H1 (cell line): ENCODE measurements around the gene GIPC2. TPM values are rescaled to one million over a fixed set of nuclear protein-coding genes. Genes with fewer than 3 reads are reported as not detected.

ENCODE experiments used
- CTCF ChIA-PET: fragments of 300-600 bp; sonication (Branson Sonifier 250); formaldehyde crosslinking; loops from one replicate; lab custom pipeline; 2021; ENCODE audit not compliant: partially characterized antibody; lab: Charles Lee
- POLR2A ChIA-PET: fragments of 300-600 bp; sonication (Branson Sonifier 250); formaldehyde crosslinking; loops from one replicate; lab custom pipeline; 2021; ENCODE audit warnings: inconsistent platforms; ENCODE audit not compliant: partially characterized antibody; lab: Charles Lee
- DNase-seq, 2 experiments: peaks; one replicate each; pipeline versions ENCODE4 v3.0.0 to v3.0.0-alpha.2; 2010 to 2022; ENCODE audit warnings: low spot score in 2 of 2, low read depth in 1 of 2, mixed read lengths in 1 of 2
- FAIRE-seq: peaks from 2 replicates; lab custom pipeline; 2011; peaks lifted over from hg19 to GRCh38; lab: Jason Lieb, UNC
- H2AFZ ChIP-seq: 2 replicates; pipeline ENCODE4 v1.8.1; 2012; ENCODE audit warnings: low read length, inconsistent platforms
- H2AK5ac ChIP-seq: 2 replicates; pipeline ENCODE4 v1.6.1; 2013; ENCODE audit warnings: low read depth, low read length
- H2BK120ac ChIP-seq: replicated peaks from 2 replicates; pipeline ENCODE3; 2013; ENCODE audit warnings: low read depth, low read length, inconsistent platforms
- H2BK12ac ChIP-seq: 2 replicates; pipeline ENCODE4 v1.6.1; 2013; ENCODE audit warnings: low read depth, low read length
- H2BK15ac ChIP-seq: 2 replicates; pipeline ENCODE4 v1.6.1; 2013; ENCODE audit warnings: low read length
- H2BK20ac ChIP-seq: 2 replicates; pipeline ENCODE4 v1.6.1; 2013; ENCODE audit warnings: low read length
- H2BK5ac ChIP-seq: 2 replicates; pipeline ENCODE4 v1.6.1; 2013; ENCODE audit warnings: low read depth, low read length
- H3K14ac ChIP-seq: 2 replicates; pipeline ENCODE4 v1.6.1; 2013; ENCODE audit warnings: inconsistent platforms; ENCODE audit not compliant: insufficient read length
- H3K18ac ChIP-seq: 2 replicates; pipeline ENCODE4 v1.6.1; 2013; ENCODE audit warnings: low read length; ENCODE audit errors: extremely low read depth
- H3K23ac ChIP-seq: 2 replicates; pipeline ENCODE4 v1.6.1; 2013; ENCODE audit warnings: inconsistent platforms; ENCODE audit not compliant: insufficient read length
- H3K23me2 ChIP-seq: 2 replicates; pipeline ENCODE4 v1.6.1; 2013; ENCODE audit warnings: low read depth, low read length
- H3K27ac ChIP-seq: 2 replicates; pipeline ENCODE4 v1.6.1; 2011; ENCODE audit warnings: low read depth, low read length, inconsistent platforms
- H3K27me3 ChIP-seq, 4 experiments: replicated peaks in 1 of 4; 1 replicate in 1 of 4; 2 replicates in 3 of 4; pipeline versions ENCODE4 v1.6.1 to v1.8.1; 2011 to 2013; ENCODE audit warnings: low read length in 3 of 4, mild to moderate bottlenecking in 3 of 4, inconsistent platforms in 2 of 4, mixed read lengths in 2 of 4, moderate library complexity in 1 of 4; ENCODE audit not compliant: control insufficient read depth in 3 of 4, insufficient read depth in 3 of 4; ENCODE audit errors: extremely low read depth in 1 of 4
- H3K36me3 ChIP-seq, 4 experiments: 2 replicates each; pipeline versions ENCODE4 v1.6.1 to v1.8.1; 2011 to 2013; ENCODE audit warnings: mild to moderate bottlenecking in 4 of 4, low read length in 3 of 4, moderate library complexity in 2 of 4, control low read depth in 1 of 4, inconsistent platforms in 1 of 4; ENCODE audit not compliant: insufficient read depth in 4 of 4, control insufficient read depth in 2 of 4
- H3K4ac ChIP-seq: replicated peaks from 2 replicates; pipeline ENCODE3; 2013; ENCODE audit warnings: low read length, low read depth, mixed read lengths, inconsistent platforms; ENCODE audit not compliant: insufficient read length
- H3K4me1 ChIP-seq, 4 experiments: replicated peaks in 1 of 4; 1 replicate in 1 of 4; 2 replicates in 3 of 4; pipeline versions ENCODE4 v1.6.1 to v1.8.1; 2011 to 2013; ENCODE audit warnings: low read length in 3 of 4, inconsistent platforms in 2 of 4, mixed read lengths in 1 of 4; ENCODE audit not compliant: insufficient read depth in 4 of 4, control insufficient read depth in 3 of 4
- H3K4me2 ChIP-seq, 2 experiments: 2 replicates each; pipeline versions ENCODE4 v1.6.1 to v1.8.1; 2011 to 2013; ENCODE audit warnings: low read depth in 2 of 2, low read length in 2 of 2, control low read depth in 1 of 2, inconsistent platforms in 1 of 2, mild to moderate bottlenecking in 1 of 2; ENCODE audit not compliant: insufficient read depth in 1 of 2
- H3K4me3 ChIP-seq, 4 experiments: fragments of 200-600, 300-600 bp in 1 of 4; sonication (generic), shearing (Covaris generic), sonication (Bioruptor Twin) in 1 of 4; 2 replicates each; pipeline versions ENCODE4 v1.5.1 to v1.8.1; 2011 to 2016; ENCODE audit warnings: low read length in 4 of 4, low read depth in 3 of 4, control low read depth in 2 of 4, inconsistent platforms in 2 of 4, mild to moderate bottlenecking in 2 of 4, mixed read lengths in 1 of 4, moderate library complexity in 1 of 4; ENCODE audit not compliant: insufficient read depth in 2 of 4; ENCODE audit errors: extremely low read depth in 1 of 4
- H3K56ac ChIP-seq: replicated peaks from 2 replicates; pipeline ENCODE3; 2013; ENCODE audit warnings: low read depth, mild to moderate bottlenecking, mixed read lengths, low read length, inconsistent platforms; ENCODE audit not compliant: insufficient read length
- H3K79me1 ChIP-seq: 2 replicates; pipeline ENCODE4 v1.6.1; 2013; ENCODE audit warnings: low read depth, low read length, control low read depth
- H3K79me2 ChIP-seq, 2 experiments: 2 replicates each; pipeline versions ENCODE4 v1.6.1 to v1.8.1; 2012 to 2013; ENCODE audit warnings: low read length in 2 of 2, mild to moderate bottlenecking in 2 of 2, inconsistent platforms in 1 of 2; ENCODE audit not compliant: insufficient read depth in 2 of 2, control insufficient read depth in 1 of 2
- H3K9ac ChIP-seq, 4 experiments: replicated peaks in 1 of 4; 1 replicate in 1 of 4; 2 replicates in 3 of 4; pipeline versions ENCODE4 v1.6.1 to v1.8.1; 2011 to 2013; ENCODE audit warnings: low read depth in 3 of 4, low read length in 3 of 4, control low read depth in 2 of 4, mild to moderate bottlenecking in 2 of 4, moderate library complexity in 2 of 4, inconsistent platforms in 1 of 4; ENCODE audit errors: extremely low read depth in 1 of 4
- H3K9me3 ChIP-seq, 2 experiments: 2 replicates each; pipeline versions ENCODE4 v1.6.1 to v1.8.1; 2012 to 2013; ENCODE audit warnings: mild to moderate bottlenecking in 2 of 2, moderate library complexity in 2 of 2, control low read depth in 1 of 2, inconsistent platforms in 1 of 2, low read depth in 1 of 2, low read length in 1 of 2, mixed read lengths in 1 of 2; ENCODE audit not compliant: insufficient read depth in 2 of 2
- H4K20me1 ChIP-seq, 2 experiments: replicated peaks in 1 of 2; 2 replicates each; pipeline versions ENCODE3 to v1.8.1; 2011 to 2013; ENCODE audit warnings: inconsistent platforms in 2 of 2, low read length in 2 of 2, mild to moderate bottlenecking in 1 of 2; ENCODE audit not compliant: insufficient read depth in 2 of 2, control insufficient read depth in 1 of 2
- H4K5ac ChIP-seq: 2 replicates; pipeline ENCODE4 v1.6.1; 2013; ENCODE audit warnings: low read length, low read depth, mixed read lengths, inconsistent platforms; ENCODE audit not compliant: insufficient read length
- H4K8ac ChIP-seq: 2 replicates; pipeline ENCODE4 v1.8.0; 2013; ENCODE audit warnings: mild to moderate bottlenecking, moderate library complexity, low read length, inconsistent platforms; ENCODE audit not compliant: insufficient read depth; ENCODE audit errors: extremely low read depth
- H4K91ac ChIP-seq: replicated peaks from 2 replicates; pipeline ENCODE3; 2013; ENCODE audit warnings: low read length, mixed read lengths, inconsistent platforms; ENCODE audit not compliant: insufficient read length
- ASH2L ChIP-seq: fragments of 200-600, 300-600 bp; sonication (generic); IDR thresholded peaks from one replicate; pipeline ENCODE4 v1.7.1; 2017; ENCODE audit warnings: low read length
- CREB1 ChIP-seq: IDR thresholded peaks from 2 replicates; pipeline ENCODE4 v1.6.1; 2012; ENCODE audit warnings: inconsistent platforms
- GTF2F1 ChIP-seq: IDR thresholded peaks from 2 replicates; pipeline ENCODE4 v1.6.1; 2012; ENCODE audit warnings: low read depth, low read length, improper control_type of control experiment, borderline replicate concordance
- POLR2AphosphoS5 ChIP-seq: IDR thresholded peaks from 2 replicates; pipeline ENCODE4 v1.6.1; 2011; ENCODE audit warnings: low read depth, low read length
- SRF ChIP-seq: IDR thresholded peaks from 2 replicates; pipeline ENCODE4 v1.6.1; 2011; ENCODE audit warnings: mild to moderate bottlenecking, low read depth, low read length, moderate library complexity
- TAF1 ChIP-seq: IDR thresholded peaks from 2 replicates; pipeline ENCODE4 v1.6.1; 2011; ENCODE audit warnings: mild to moderate bottlenecking, low read depth, low read length
- WGBS, 2 experiments: shearing (Covaris generic) in 1 of 2; methylation state at CpG; one replicate each; pipeline versions ENCODE4 v1.1.6 to v1.1.7; 2013 to 2015; ENCODE audit warnings: low lambda C conversion rate in 2 of 2, mixed read lengths in 2 of 2, inconsistent platforms in 1 of 2, low coverage in 1 of 2, missing lambda C conversion rate in 1 of 2; ENCODE audit not compliant: insufficient replicate concordance in 2 of 2, insufficient coverage in 1 of 2, insufficient read length in 1 of 2; ENCODE audit errors: extremely low coverage in 1 of 2, missing lambda C conversion rate in 1 of 2; 5-methylcytosine and 5-hydroxymethylcytosine counted together
- polyA plus RNA-seq, 7 experiments: library from polyadenylated mRNA; depleted of rRNA in 3 of 7; stranded (reverse) in 5 of 7; unstranded in 2 of 7; fragments of >200 nt in 5 of 7; fragments of 200-250 nt in 2 of 7; gene quantifications; 1 replicate in 5 of 7; 2 replicates in 1 of 7; 4 replicates in 1 of 7; pipeline versions ENCODE4 v1.2.1 to v1.2.3, GENCODE V29; 2011 to 2013; ENCODE audit warnings: missing spikeins in 2 of 7, mixed read lengths in 2 of 7
- total RNA-seq: library from RNA; stranded (reverse); fragmentation: NEBNext Ultra II Directional; extraction: Animal tissue kit (Norgen Biotek cat#: 25700); gene quantifications from 2 replicates; pipeline ENCODE4 v1.2.1, GENCODE V29; 2021

Gene GIPC2
- total and polyA plus RNA-seq, 2 of the 8 experiments (the other 6 are each of a cell fraction or from before 2014, with no cell fraction given) = 0.29 to 0.69 TPM

DNA sequence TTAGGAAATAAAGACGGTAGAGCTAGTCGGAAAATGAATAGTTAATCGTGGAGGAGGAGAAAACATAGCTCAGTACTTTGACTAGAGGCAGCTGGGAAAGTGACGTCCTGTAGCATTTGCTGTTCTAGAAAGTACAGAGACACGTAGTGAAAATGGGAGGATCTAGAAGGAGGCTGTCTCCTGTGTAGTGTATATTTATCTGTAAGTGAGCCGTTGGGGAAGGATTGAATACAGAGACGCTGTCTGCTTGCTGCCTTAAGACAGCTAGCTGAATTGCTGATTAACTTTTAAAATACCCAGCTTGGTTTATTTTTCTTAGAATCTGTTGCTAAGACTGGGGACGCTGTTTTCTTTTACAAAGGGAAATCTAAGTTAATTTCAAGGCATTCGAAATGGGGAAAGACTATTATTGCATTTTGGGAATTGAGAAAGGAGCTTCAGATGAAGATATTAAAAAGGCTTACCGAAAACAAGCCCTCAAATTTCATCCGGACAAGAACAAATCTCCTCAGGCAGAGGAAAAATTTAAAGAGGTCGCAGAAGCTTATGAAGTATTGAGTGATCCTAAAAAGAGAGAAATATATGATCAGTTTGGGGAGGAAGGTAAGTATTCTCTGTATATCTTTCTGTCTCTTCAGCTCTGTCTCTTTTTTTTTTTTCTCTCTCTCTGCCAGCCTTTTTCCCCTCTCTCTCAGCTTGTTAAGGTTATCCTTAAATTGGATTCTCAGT lies 40.9 kb upstream of the GIPC2 start, which contains the start of gene DNAJB4:
TSS of gene DNAJB4 (plus strand) at position 221 of the 729 bp plus-strand sequence. CDS start at position 393, 172 bp downstream.
- Histone ChIP-seq H3K23ac (no peak within 1 kb of the TSS), H2AFZ (peak within 1 kb of the TSS; percentile 86; the same call in 1 of the 2 replicates), H3K4me3 (peak within 1 kb of the TSS in 3 of 4 experiments; percentile 11 to 53 (median 34); a peak in 4 of 8 replicates), H3K9ac (peak within 1 kb of the TSS in 3 of 4 experiments; percentile 49 to 64 (median 50); a peak in 5 of 7 replicates), H4K8ac (no peak within 1 kb of the TSS), H3K27ac (peak within 1 kb of the TSS; percentile 69; the same call in 1 of the 2 replicates), H3K23me2 (0 out of 2 replicates have a peak, but pooled peaks cover 2% of the 10 kb centered on the region), H2BK15ac (no peak within 1 kb of the TSS), H2AK5ac (no peak within 1 kb of the TSS), H3K56ac (no peak within 1 kb of the TSS), H4K20me1 (no peaks in the 10 kb centered on the region), H3K79me1 (no peaks in the 10 kb centered on the region), H3K18ac (no peak within 1 kb of the TSS; the same call in 1 of the 2 replicates), H2BK12ac (no peak within 1 kb of the TSS), H3K4me2 (peak within 1 kb of the TSS; percentile 65 to 78), H3K14ac (no peak within 1 kb of the TSS), H2BK5ac (peak within 1 kb of the TSS; percentile 28; the same call in 1 of the 2 replicates), H3K4ac (no peak within 1 kb of the TSS), H3K79me2 (peaks cover 0 to 5% of the 10 kb centered on the region in 2 experiments; a peak in 2 of 4 replicates), H3K4me1 (peaks cover 0 to 5% (median 3%) of the 10 kb centered on the region in 4 experiments; a peak in 3 of 7 replicates), H4K5ac (peak within 1 kb of the TSS; percentile 83), H3K27me3 (no peaks in the 10 kb centered on the region), H4K91ac (no peak within 1 kb of the TSS), H2BK120ac (no peak within 1 kb of the TSS), H3K36me3 (no peaks in the 10 kb centered on the region), H3K9me3 (no peaks in the 10 kb centered on the region), H2BK20ac (no peak within 1 kb of the TSS)
- ChIA-PET POLR2A (interaction anchor here (0.7 to 8.6 kb wide), 29 partner anchors 9 to 242 kb away, joined by 3 to 180 read pairs (median 5); partner anchors contain the start of genes FUBP1, GIPC2 and NEXN), CTCF (interaction anchor here (0.6 to 2.9 kb wide), 6 partner anchors 9 to 576 kb away, joined by 3 to 15 read pairs (median 4); no protein-coding TSS in a partner anchor)
- TF ChIP-seq CREB1 = peak; percentile 60
- no peak for TF ChIP-seq GTF2F1
- no peak for TF ChIP-seq SRF
- peak; percentile 34 for TF ChIP-seq ASH2L
- peak; percentile 44; the same call in 1 of the 2 replicates for TF ChIP-seq TAF1
- TF ChIP-seq POLR2AphosphoS5 = peak; percentile 3; the same call in 1 of the 2 replicates
- DNase-seq = no peak
- peak; percentile 45 for FAIRE-seq
- WGBS, 2 experiments = 32% methylated on average over 12 of the region's 12 CpGs; no CpG with 5 or more reads in 1 of the 2 experiments
